Stomach (tissue), 4 donors: ENCODE measurements around the gene COL11A2.

Experiments
- CTCF ChIP-seq, 7 experiments: fragments of 450-650 bp in 4 of 7; fragments of 200-600 bp in 3 of 7; sonication (generic) in 3 of 7; IDR thresholded peaks; one replicate each; pipeline ENCODE4 v1.5.1; 2016 to 2019; ENCODE audit warnings: antibody characterized with exemption in 7 of 7, control low read depth in 2 of 7, mild to moderate bottlenecking in 1 of 7
- POLR2A ChIP-seq, 4 donors: fragments of 450-650 bp; IDR thresholded peaks; one replicate each; pipeline ENCODE4 v1.6.1; 2016; ENCODE audit warnings: antibody characterized with exemption in 4 of 4, control low read depth in 2 of 4, mild to moderate bottlenecking in 1 of 4, moderate library complexity in 1 of 4

DNA sequence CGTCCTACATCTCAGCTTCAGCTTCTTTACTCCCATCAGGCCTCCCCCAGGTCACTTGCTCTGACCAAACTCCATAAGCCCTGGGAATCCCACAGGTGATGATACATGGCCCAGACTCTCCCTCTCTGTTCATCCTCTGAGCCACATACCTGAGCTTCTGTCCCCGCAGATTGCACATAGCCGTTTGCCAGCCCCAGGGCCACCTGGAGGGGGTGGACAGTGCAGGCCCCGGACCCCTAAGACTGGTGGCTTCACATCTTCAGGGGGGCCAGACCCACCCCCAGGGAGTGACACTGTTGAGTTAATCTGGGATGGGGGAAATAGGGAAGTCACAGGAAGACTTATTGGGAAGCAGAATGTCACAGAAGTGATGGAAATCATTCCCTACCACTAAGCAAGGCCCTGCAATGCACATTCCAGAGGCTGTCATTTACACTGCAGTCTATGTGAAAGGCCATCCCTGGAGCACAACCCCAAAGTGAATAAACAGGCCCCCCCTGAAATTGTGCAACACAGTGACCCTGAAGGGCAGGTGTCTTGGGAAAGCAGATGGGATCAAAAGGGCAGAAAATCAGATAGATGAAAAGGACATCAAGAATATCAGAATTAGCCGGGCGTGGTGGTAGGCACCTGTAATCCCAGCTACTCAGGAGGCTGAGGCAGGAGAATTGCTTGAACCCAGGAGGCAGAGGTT lies 6.0 kb upstream of the COL11A2 start:
- no peak for TF ChIP-seq CTCF (IDR thresholded peaks at IDR 0.05)
- TF ChIP-seq POLR2A (IDR thresholded peaks at IDR 0.05) = no peak
